Activated CD4-positive, alpha-beta T cell treated with anti-CD3 and anti-CD28 coated beads, Interleukin-2, amount 10 ng/mL, durations not matched to agents 7 days and 5 days (primary cell): ENCODE measurements around the gene DYRK3. TPM values are rescaled to one million over a fixed set of nuclear protein-coding genes. Genes with fewer than 3 reads are reported as not detected.

Experiments
- CTCF ChIA-PET: fragments of 350-600 bp; sonication (Branson Sonifier 250); formaldehyde crosslinking; loops from one replicate; lab custom pipeline; 2021; ENCODE audit warnings: antibody characterized with exemption; lab: Charles Lee
- POLR2A ChIA-PET: fragments of 350-600 bp; sonication (Branson Sonifier 250); formaldehyde crosslinking; loops from one replicate; lab custom pipeline; 2021; ENCODE audit warnings: antibody characterized with exemption; lab: Charles Lee
- DNase-seq: peaks from one replicate; pipeline ENCODE4 v3.0.0-alpha.2; 2020
- H3K27ac Mint-ChIP-seq: one replicate; pipeline ENCODE4 v1.8.0; 2021; ENCODE audit warnings: mild to moderate bottlenecking, moderate library complexity, mixed read lengths
- H3K27me3 Mint-ChIP-seq: one replicate; pipeline ENCODE4 v1.8.0; 2021; ENCODE audit warnings: mixed read lengths
- H3K36me3 Mint-ChIP-seq: one replicate; pipeline ENCODE4 v1.8.0; 2021; ENCODE audit warnings: low read depth, mixed read lengths
- H3K4me1 Mint-ChIP-seq: one replicate; pipeline ENCODE4 v1.8.0; 2021; ENCODE audit warnings: mixed read lengths
- H3K4me3 Mint-ChIP-seq: one replicate; pipeline ENCODE4 v1.8.0; 2021; ENCODE audit warnings: mild to moderate bottlenecking, moderate library complexity, mixed read lengths
- H3K9me3 Mint-ChIP-seq: one replicate; pipeline ENCODE4 v1.8.0; 2021; ENCODE audit warnings: mixed read lengths
- total RNA-seq, 2 experiments: library from RNA; stranded (reverse); gene quantifications; one replicate each; pipeline ENCODE4 v1.2.3, GENCODE V29; 2021

The DYRK3 gene
- total RNA-seq, 2 experiments from 2014 or later = 4.0 to 4.3 TPM

DNA sequence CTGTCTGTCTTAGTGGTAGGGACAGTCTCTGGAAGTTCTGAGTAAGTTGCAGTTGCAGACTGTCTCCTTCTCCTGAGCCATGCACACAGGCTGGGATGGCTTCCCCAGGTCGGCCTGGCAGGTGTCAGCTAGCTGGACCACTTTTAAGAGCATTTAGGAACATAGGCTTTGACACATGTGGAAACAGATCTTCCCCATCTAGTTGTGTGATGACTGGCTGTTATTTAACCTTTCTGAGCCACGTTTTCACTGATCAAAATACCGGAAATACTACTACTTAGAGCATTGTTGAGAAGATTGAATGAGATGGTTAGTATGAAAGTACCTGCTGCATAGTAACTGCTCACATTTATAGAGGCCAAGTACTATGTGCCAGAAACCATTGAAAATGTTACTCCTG lies 43.2 kb downstream of the DYRK3 start:
- peaks cover 17% of the 10 kb centered on the region for H3K4me1 Mint-ChIP-seq
- H3K27ac Mint-ChIP-seq = no peak overlapping the region
- ChIA-PET CTCF (interaction anchor here (1.0 to 2.0 kb wide), 4 partner anchors 9 to 66 kb away, joined by 4 to 10 read pairs (median 8); partner anchors contain the start of gene EIF2D), POLR2A (no interaction called here)
- H3K9me3 Mint-ChIP-seq = no peaks in the 10 kb centered on the region
- no peak for DNase-seq
- H3K4me3 Mint-ChIP-seq = no peak overlapping the region
- no peaks in the 10 kb centered on the region for H3K36me3 Mint-ChIP-seq
- no peaks in the 10 kb centered on the region for H3K27me3 Mint-ChIP-seq

DNA sequence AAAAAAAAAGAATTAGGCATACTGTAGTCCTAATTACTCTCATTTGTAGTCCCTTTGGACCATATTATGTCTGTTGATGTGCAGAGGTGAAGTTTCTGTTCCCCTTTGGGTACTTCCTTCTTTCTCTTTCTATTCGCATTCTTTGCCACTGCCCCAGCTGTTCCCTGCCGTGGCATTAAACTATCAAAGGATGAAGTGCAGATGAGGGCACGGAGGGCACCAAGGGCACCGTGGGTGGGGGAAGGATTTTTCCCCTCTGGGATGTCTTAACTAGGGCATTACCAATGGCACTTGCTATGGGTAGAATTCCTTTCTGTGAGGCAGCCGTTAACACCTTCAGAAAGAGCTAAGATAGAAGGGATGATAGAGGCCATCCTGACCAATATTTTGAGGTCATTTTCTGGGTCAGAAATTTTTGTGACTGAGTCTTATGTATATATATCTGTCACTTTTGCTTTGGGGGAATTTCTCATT lies 44.4 kb downstream of the DYRK3 start:
- Mint-ChIP-seq H3K4me1 (peaks cover 24% of the 10 kb centered on the region), H3K9me3 (no peaks in the 10 kb centered on the region), H3K27me3 (peaks cover 5% of the 10 kb centered on the region), H3K36me3 (no peaks in the 10 kb centered on the region), H3K27ac (no peak overlapping the region), H3K4me3 (no peak overlapping the region)
- CTCF ChIA-PET = interaction anchor here (0.6 to 2.0 kb wide), 7 partner anchors 9 to 268 kb away, joined by 3 to 10 read pairs (median 4); no protein-coding TSS in a partner anchor
- POLR2A ChIA-PET = no interaction called here
- no peak for DNase-seq

DNA sequence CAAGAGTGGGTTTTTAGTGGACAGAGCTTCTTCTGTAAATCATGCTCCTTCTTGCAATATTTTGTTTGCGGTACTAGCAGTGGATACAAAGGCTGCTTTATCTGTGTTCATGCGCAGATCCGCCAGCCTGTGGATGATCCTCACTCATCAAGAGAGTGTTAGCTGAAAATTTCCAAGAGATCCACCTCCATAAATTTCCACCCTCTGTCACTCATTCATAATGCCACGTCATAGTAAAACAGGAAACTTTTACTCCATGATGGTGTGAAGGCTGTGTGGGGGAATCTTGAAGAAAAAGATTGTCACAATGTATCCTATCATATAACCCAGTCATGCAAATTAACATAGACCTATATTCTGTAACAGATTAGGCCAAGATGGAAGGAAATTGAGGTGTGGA lies 44.9 kb downstream of the DYRK3 start:
- Mint-ChIP-seq H3K27me3 (peaks cover 5% of the 10 kb centered on the region), H3K4me3 (no peak overlapping the region), H3K36me3 (no peaks in the 10 kb centered on the region), H3K27ac (no peak overlapping the region), H3K9me3 (no peaks in the 10 kb centered on the region), H3K4me1 (peaks cover 24% of the 10 kb centered on the region)
- CTCF ChIA-PET = interaction anchor here (0.6 to 2.0 kb wide), 5 partner anchors 10 to 267 kb away, joined by 3 to 10 read pairs (median 4); no protein-coding TSS in a partner anchor
- DNase-seq = no peak
- POLR2A ChIA-PET = no interaction called here

DNA sequence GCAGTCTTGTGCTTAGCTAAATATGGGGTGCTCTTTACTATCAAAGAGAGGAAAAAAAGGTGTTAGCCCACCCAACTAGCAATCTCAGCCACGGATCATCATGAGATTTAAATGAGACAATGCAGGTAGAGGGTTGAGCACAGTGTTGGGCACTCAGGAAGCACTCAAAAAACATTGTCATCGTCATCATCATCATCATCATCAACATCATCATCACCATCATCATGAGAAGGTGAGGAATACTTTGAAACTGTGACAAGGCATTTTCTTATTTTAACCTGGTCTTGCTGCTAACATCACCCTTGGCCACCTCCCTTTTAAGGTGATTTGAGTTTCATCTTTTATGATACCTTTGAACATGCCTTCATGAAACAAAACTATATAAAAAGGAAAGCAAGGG lies 46.0 kb downstream of the DYRK3 start:
- Mint-ChIP-seq H3K27ac (no peak overlapping the region), H3K4me3 (no peak overlapping the region), H3K27me3 (peaks cover 5% of the 10 kb centered on the region), H3K9me3 (no peaks in the 10 kb centered on the region), H3K4me1 (peaks cover 27% of the 10 kb centered on the region), H3K36me3 (peaks cover 3% of the 10 kb centered on the region)
- no peak for DNase-seq
- CTCF ChIA-PET = interaction anchor here (0.9 to 1.6 kb wide), 2 partner anchors 11 to 17 kb away, joined by 3 read pairs; no protein-coding TSS in a partner anchor
- POLR2A ChIA-PET = no interaction called here

DNA sequence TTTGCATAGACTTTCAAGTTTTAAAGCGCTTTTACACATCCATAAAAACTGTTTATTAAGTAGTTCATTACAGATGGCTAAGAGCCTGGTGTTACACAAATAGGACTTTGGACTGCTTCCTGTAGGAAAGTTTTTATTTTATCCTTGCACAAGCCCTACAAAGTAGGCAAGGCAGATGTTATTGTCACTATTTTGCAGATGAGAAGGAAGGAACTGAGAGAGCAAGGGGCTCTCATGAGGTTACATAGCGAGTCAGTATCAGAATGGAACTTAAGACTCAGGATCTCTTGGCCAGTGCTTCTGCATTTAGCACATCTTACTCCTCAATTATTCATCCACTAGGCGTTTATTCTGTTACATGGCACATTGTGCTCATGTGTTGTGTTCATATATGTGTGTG lies 46.8 kb downstream of the DYRK3 start:
- H3K27me3 Mint-ChIP-seq = peaks cover 5% of the 10 kb centered on the region
- H3K27ac Mint-ChIP-seq = no peak overlapping the region
- H3K4me1 Mint-ChIP-seq = peaks cover 33% of the 10 kb centered on the region
- ChIA-PET CTCF (interaction anchor here (1.1 to 1.6 kb wide), 2 partner anchors 18 to 70 kb away, joined by 3 to 4 read pairs; partner anchors contain the start of gene EIF2D), POLR2A (no interaction called here)
- H3K4me3 Mint-ChIP-seq = no peak overlapping the region
- H3K36me3 Mint-ChIP-seq = peaks cover 3% of the 10 kb centered on the region
- DNase-seq = no peak
- no peaks in the 10 kb centered on the region for H3K9me3 Mint-ChIP-seq

DNA sequence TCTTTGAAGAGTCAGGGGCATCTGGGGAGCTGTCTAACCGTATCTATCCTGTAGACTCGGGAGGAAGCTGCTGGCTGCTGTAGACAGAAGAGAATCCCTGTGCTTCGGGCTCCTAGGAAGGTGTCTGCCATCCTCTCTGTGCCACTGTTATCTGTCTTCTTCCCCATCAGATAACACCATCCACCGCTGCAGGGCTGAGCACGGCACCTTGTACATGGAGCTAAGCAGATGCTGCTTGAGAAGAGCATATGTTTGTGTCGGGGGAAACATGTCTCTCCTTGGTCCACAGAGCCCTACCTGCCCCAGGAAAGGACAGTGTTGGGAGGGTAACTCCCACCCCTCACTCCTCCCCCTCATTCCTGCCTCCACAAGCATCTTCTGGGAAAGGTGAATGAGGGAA lies 48.0 kb downstream of the DYRK3 start:
- Mint-ChIP-seq H3K9me3 (no peaks in the 10 kb centered on the region), H3K27ac (no peak overlapping the region), H3K4me3 (no peak overlapping the region), H3K36me3 (peaks cover 3% of the 10 kb centered on the region), H3K27me3 (peaks cover 5% of the 10 kb centered on the region), H3K4me1 (peaks cover 43% of the 10 kb centered on the region)
- ChIA-PET POLR2A (no interaction called here), CTCF (interaction anchor here (0.8 to 1.5 kb wide), 6 partner anchors 18 to 209 kb away, joined by 3 to 7 read pairs (median 4); partner anchors contain the start of gene EIF2D)
- no peak for DNase-seq

DNA sequence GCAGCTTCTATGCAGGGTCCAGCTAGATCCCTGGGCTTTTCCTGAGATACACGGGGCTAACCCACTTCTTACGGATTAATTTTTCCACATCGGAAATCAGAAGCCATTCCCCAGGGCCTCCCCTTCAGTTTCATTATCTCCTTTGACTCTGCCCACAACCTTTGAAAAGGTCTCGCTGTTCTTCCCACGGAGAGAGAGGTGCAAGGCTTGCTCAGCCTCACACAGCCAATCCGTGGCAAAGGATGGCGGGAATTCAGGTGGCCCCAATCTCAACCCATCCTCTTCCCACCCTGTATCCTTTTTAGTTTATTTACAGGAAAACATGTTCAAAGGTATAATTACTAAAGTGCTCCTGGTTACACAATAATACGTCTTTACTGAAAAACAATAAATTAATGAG lies 48.7 kb downstream of the DYRK3 start:
- no peak for DNase-seq
- peak overlapping the region; percentile 77 for H3K4me3 Mint-ChIP-seq
- ChIA-PET POLR2A (interaction anchor here (0.6 kb wide), 1 partner anchor 691 kb away, joined by 4 read pairs; no protein-coding TSS in a partner anchor), CTCF (interaction anchor here (0.8 to 1.5 kb wide), 6 partner anchors 19 to 229 kb away, joined by 3 to 7 read pairs (median 4); partner anchors contain the start of gene EIF2D)
- no peak overlapping the region for H3K27ac Mint-ChIP-seq
- H3K9me3 Mint-ChIP-seq = no peaks in the 10 kb centered on the region
- H3K36me3 Mint-ChIP-seq = peaks cover 3% of the 10 kb centered on the region
- peaks cover 5% of the 10 kb centered on the region for H3K27me3 Mint-ChIP-seq
- H3K4me1 Mint-ChIP-seq = peaks cover 42% of the 10 kb centered on the region

DNA sequence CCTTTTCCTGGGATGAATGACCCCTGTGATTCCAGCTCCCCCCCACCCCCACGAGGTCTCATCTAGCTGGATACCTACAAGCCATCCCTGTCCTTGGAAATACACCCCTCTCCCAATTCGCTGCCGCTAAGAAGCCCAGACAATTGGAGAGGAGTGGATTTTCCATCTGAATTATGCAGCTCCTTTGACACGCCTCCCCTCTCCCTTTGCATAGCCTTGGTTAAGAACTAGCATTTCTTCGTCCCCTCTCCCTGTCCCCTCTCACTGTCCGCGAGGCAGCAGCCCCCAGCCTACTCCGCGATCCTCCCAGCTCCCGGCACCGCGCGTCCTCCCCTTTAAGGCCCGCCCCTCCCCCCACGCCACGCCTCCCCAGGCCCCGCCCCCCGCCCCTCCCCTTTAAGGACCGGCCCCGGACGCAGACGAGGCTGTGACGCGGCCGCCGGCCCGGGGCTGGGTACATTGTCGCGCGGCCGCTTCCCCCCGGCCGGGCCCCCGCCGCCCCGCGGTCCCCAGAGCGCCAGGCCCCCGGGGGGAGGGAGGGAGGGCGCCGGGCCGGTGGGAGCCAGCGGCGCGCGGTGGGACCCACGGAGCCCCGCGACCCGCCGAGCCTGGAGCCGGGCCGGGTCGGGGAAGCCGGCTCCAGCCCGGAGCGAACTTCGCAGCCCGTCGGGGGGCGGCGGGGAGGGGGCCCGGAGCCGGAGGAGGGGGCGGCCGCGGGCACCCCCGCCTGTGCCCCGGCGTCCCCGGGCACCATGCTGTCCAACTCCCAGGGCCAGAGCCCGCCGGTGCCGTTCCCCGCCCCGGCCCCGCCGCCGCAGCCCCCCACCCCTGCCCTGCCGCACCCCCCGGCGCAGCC lies 49.4 kb downstream of the DYRK3 start, which contains the start of gene MAPKAPK2:
Gene MAPKAPK2, plus strand, starts transcription at position 428 of the 856 bp plus-strand sequence. Its CDS starts 325 bp downstream, at position 753.
- Mint-ChIP-seq H3K9me3 (no peaks in the 10 kb centered on the region), H3K36me3 (peaks cover 3% of the 10 kb centered on the region), H3K4me3 (peak within 1 kb of the TSS; percentile 91), H3K4me1 (peaks cover 41% of the 10 kb centered on the region), H3K27ac (peak within 1 kb of the TSS; percentile 97), H3K27me3 (peaks cover 5% of the 10 kb centered on the region)
- CTCF ChIA-PET = interaction anchor here (0.8 to 1.5 kb wide), 3 partner anchors 21 to 228 kb away, joined by 3 to 7 read pairs (median 4); partner anchors contain the start of gene EIF2D
- peak; percentile 76 for DNase-seq
- POLR2A ChIA-PET = interaction anchor here (0.6 kb wide), 1 partner anchor 691 kb away, joined by 4 read pairs; no protein-coding TSS in a partner anchor

DNA sequence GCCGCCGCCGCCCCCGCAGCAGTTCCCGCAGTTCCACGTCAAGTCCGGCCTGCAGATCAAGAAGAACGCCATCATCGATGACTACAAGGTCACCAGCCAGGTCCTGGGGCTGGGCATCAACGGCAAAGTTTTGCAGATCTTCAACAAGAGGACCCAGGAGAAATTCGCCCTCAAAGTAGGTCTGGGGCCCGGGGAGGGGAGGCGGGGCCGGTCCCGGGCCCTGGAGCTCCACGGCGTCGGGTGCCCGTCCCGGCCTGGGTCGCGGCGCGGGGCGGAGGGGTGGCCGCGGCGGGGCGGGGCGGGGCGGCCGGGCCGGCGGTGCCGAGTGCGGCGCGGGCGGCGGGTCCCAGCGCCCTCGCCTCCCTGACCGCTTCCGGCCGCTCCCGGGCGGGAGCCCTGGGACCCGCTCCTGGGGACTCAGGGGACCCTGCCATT lies 50.0 kb downstream of the DYRK3 start:
- H3K27me3 Mint-ChIP-seq = peaks cover 5% of the 10 kb centered on the region
- POLR2A ChIA-PET = no interaction called here
- no peaks in the 10 kb centered on the region for H3K9me3 Mint-ChIP-seq
- H3K4me1 Mint-ChIP-seq = peaks cover 41% of the 10 kb centered on the region
- DNase-seq = peak; percentile 26
- H3K27ac Mint-ChIP-seq = peak overlapping the region; percentile 97
- CTCF ChIA-PET = no interaction called here
- H3K4me3 Mint-ChIP-seq = peak overlapping the region; percentile 91
- H3K36me3 Mint-ChIP-seq = peaks cover 3% of the 10 kb centered on the region

DNA sequence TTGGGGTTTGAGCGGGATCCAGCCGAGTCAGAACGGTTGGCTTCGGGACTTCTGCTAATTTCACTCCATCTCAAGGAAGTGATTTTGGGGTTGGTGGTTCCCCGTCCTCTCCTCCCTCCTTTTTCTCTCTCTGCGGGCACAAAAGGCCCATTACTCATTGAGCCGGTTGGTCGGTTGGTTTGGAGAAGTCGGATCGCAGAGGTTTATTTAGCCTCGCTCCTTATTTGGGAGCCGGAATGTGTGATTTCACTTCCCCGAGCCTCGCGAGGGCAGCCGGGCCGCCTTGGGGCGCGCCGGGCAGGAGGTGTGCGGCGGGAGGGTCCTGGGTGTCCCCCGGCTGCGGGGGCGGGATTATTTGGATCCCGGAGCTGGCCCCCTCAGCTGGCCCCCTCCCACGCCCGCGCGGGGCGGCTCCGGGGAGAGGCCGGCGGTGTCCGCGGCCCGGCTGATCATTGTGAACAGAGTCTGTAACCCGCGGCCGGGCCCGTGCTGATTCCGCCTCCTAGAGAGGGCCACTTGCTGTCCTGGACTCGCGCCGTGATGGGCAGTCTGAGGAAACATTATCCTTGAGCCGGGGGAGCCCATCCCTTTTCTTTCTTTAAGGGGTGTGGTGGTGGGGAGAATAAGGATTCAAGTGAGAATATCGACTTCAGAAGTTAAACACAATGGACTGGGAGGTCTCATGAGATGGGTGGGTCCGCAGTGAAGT lies 50.6 kb downstream of the DYRK3 start:
- peak overlapping the region; percentile 100 for H3K4me3 Mint-ChIP-seq
- peak; percentile 64 for DNase-seq
- H3K9me3 Mint-ChIP-seq = no peaks in the 10 kb centered on the region
- peaks cover 3% of the 10 kb centered on the region for H3K36me3 Mint-ChIP-seq
- CTCF ChIA-PET = interaction anchor here (1.6 to 2.3 kb wide), 2 partner anchors 11 to 17 kb away, joined by 3 to 8 read pairs; no protein-coding TSS in a partner anchor
- H3K27me3 Mint-ChIP-seq = peaks cover 5% of the 10 kb centered on the region
- peak overlapping the region; percentile 99 for H3K27ac Mint-ChIP-seq
- H3K4me1 Mint-ChIP-seq = peaks cover 42% of the 10 kb centered on the region
- POLR2A ChIA-PET = no interaction called here

DNA sequence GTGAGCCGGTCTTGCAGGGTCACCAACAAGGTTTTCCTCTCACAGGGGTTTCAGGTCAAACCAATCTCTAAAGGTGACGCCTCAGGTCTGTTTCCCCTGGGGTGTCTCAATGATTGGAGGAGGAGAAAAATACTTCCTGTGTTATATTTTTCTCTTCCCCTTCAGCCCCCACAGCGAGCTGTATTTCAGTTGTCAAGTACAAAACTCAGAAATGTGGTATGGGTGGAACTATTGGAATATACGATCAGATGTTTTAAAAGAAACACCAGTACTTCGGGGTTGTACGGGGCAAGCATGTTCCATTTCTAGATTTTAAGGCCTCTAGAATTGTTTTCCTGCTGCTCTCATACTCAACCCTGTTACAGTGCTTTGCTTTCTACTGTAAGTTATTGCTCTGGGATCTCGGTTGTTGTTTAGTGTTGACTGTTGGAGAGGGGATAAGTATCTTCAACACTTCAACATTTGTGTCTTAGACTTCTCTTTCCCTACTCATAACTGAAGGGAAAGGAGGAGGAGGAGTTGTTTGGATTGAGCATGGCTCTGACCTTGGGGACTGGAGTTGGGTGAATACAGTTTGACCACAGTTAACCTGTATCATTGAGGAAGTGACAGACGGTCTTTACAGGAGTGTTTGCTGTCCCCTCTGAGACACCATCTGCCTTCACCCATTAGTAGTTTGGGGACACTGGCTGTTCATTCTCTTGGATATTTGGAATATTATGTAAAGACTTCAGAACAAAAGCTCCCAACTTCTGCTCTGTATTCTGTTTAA lies 51.3 kb downstream of the DYRK3 start:
- H3K4me3 Mint-ChIP-seq = peak overlapping the region; percentile 100
- CTCF ChIA-PET = interaction anchor here (1.1 to 2.3 kb wide), 3 partner anchors 10 to 25 kb away, joined by 3 to 8 read pairs (median 5); no protein-coding TSS in a partner anchor
- peaks cover 42% of the 10 kb centered on the region for H3K4me1 Mint-ChIP-seq
- peaks cover 5% of the 10 kb centered on the region for H3K27me3 Mint-ChIP-seq
- H3K27ac Mint-ChIP-seq = peak overlapping the region; percentile 99
- POLR2A ChIA-PET = no interaction called here
- H3K9me3 Mint-ChIP-seq = no peaks in the 10 kb centered on the region
- peak; percentile 46 for DNase-seq
- H3K36me3 Mint-ChIP-seq = peaks cover 3% of the 10 kb centered on the region
